Colonic mucosa (tissue), 4 donors: Measurements from ENCODE around the gene KLHL2. TPM values are rescaled to one million over a fixed set of nuclear protein-coding genes. Genes with fewer than 3 reads are reported as not detected.

Source experiments
- DNase-seq: peaks from one replicate; pipeline ENCODE4 v3.0.0-alpha.2; 2020
- H3K27ac ChIP-seq: fragments of 200-600 bp; one replicate; pipeline ENCODE4 v1.8.0; 2021
- H3K27me3 ChIP-seq: fragments of 200-600 bp; one replicate; pipeline ENCODE4 v1.8.0; 2021
- H3K36me3 ChIP-seq: fragments of 200-600 bp; one replicate; pipeline ENCODE4 v1.8.0; 2021
- H3K4me1 ChIP-seq: fragments of 200-600 bp; one replicate; pipeline ENCODE4 v1.8.0; 2021; ENCODE audit warnings: mild to moderate bottlenecking
- H3K4me3 ChIP-seq: fragments of 200-600 bp; one replicate; pipeline ENCODE4 v1.8.0; 2021
- H3K9ac ChIP-seq, 2 donors: one replicate each; pipeline ENCODE4 v1.7.0; 2013; ENCODE audit warnings: control low read depth in 2 of 2, low read depth in 2 of 2, low read length in 2 of 2
- H3K9me3 ChIP-seq: fragments of 200-600 bp; one replicate; pipeline ENCODE4 v1.8.0; 2021
- intact Hi-C: fragments of 100-400 bp; cut with DNase I; formaldehyde crosslinking; loops from one replicate; pipeline ENCODE4 v1.14.1; 2022
- total RNA-seq, 2 donors: library from RNA; stranded (reverse); fragmentation: NEBNext Ultra II Directional in 1 of 2; extraction: Animal tissue kit (Norgen Biotek cat#: 25700) in 1 of 2; gene quantifications; one replicate each; pipeline ENCODE4 v1.2.1, GENCODE V29; 2021
- TF ChIP-seq, protein P1 (sequence below): fragments of 200-600 bp; IDR thresholded peaks from one replicate; pipeline ENCODE4 v1.8.0; 2022; ENCODE audit warnings: antibody characterized with exemption, mild to moderate bottlenecking
- donor health status: healthy.
- donor health status: DM: no; HTN: no; CAD: no.
- donor health status: DM: no; HTN: no; CAD: no.

Gene KLHL2
- total RNA-seq, 2 donors from 2014 or later, result 8.6 to 11.1 TPM

DNA sequence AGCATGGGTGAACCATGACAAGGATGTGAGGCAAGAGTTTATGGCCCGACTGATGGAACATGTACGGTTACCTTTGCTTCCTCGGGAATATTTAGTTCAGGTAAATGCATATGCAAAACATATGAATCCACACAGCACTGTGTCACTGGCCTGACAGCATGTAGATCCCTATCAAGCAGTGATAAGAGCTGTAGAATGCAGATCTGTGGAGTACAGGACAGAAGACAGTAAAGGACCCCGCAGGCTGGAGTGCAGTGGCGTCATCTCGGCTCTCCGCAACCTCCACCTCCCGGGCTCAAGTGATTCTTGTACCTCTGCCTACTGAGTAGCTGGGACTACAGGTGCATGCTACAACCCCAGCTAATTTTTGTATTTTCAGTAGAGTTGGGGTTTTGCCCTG lies 90.3 kb downstream of the KLHL2 start:
- no peaks in the 10 kb centered on the region for H3K36me3 ChIP-seq
- intact Hi-C loops, result no loop called here
- H3K27me3 ChIP-seq, result no peaks in the 10 kb centered on the region
- TF ChIP-seq, protein P1, sequence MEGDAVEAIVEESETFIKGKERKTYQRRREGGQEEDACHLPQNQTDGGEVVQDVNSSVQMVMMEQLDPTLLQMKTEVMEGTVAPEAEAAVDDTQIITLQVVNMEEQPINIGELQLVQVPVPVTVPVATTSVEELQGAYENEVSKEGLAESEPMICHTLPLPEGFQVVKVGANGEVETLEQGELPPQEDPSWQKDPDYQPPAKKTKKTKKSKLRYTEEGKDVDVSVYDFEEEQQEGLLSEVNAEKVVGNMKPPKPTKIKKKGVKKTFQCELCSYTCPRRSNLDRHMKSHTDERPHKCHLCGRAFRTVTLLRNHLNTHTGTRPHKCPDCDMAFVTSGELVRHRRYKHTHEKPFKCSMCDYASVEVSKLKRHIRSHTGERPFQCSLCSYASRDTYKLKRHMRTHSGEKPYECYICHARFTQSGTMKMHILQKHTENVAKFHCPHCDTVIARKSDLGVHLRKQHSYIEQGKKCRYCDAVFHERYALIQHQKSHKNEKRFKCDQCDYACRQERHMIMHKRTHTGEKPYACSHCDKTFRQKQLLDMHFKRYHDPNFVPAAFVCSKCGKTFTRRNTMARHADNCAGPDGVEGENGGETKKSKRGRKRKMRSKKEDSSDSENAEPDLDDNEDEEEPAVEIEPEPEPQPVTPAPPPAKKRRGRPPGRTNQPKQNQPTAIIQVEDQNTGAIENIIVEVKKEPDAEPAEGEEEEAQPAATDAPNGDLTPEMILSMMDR, result no peak
- H3K4me3 ChIP-seq, result no peak overlapping the region
- H3K27ac ChIP-seq, result no peak overlapping the region
- H3K9me3 ChIP-seq, result no peaks in the 10 kb centered on the region
- H3K4me1 ChIP-seq, result no peaks in the 10 kb centered on the region
- H3K9ac ChIP-seq, result no peak overlapping the region
- DNase-seq, result no peak

DNA sequence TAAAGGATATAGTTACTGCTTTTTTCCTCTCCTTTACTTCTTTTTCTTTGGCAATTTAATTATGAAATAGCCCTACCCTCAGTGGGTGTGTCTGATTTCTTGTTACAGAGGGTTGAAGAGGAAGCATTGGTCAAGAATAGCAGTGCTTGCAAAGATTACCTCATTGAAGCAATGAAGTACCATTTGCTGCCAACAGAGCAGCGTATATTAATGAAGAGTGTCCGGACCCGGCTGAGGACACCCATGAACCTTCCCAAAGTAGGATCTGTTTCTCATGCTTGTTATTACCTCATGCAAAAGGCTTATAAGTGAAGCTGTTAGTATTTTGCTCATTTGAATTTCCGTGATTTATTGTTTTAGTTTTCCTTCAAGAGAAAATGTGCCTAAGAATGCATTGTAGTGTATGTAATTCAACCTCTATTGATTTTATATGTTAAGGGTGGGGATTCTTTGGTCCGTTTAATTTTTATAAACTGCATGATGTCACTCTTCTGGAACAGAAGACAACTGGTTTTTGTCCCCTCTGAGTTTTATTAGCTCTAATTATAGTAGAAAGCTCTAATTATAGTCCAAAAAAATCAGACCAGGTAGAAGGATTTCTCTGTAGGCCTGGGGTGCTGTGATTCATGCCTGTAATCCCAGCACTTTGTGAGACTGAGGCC lies 92.2 kb downstream of the KLHL2 start:
- Histone ChIP-seq H3K9me3 (no peaks in the 10 kb centered on the region), H3K4me1 (no peaks in the 10 kb centered on the region), H3K36me3 (no peaks in the 10 kb centered on the region), H3K27ac (no peak overlapping the region), H3K9ac (no peak overlapping the region), H3K4me3 (no peak overlapping the region), H3K27me3 (no peaks in the 10 kb centered on the region)
- TF ChIP-seq, protein P1, result no peak
- intact Hi-C loops, result no loop called here
- DNase-seq, result no peak

DNA sequence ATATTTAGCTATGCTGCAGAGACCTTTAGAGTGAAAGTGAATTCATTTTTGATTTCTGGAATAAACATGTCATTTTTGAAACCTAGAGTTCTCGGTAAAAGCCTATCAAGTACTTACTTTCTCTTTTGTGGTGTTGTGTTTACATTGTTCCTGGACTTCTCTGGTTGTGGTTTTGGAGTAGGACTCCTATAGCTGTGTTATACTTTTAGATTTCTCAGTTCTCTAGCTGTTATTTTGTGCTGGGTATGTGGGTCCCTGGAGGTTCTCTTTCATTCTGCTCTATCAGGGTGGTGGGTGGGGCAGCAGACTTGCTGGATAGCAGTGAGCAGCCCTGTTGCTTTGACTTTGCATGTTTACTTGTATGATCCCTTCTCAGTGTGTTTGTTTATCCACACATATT lies 94.5 kb downstream of the KLHL2 start:
- intact Hi-C loops, result no loop called here
- Histone ChIP-seq H3K27me3 (no peaks in the 10 kb centered on the region), H3K9me3 (no peaks in the 10 kb centered on the region), H3K4me3 (no peak overlapping the region), H3K36me3 (no peaks in the 10 kb centered on the region), H3K27ac (no peak overlapping the region), H3K9ac (no peak overlapping the region), H3K4me1 (no peaks in the 10 kb centered on the region)
- TF ChIP-seq, protein P1, result no peak
- DNase-seq, result no peak

DNA sequence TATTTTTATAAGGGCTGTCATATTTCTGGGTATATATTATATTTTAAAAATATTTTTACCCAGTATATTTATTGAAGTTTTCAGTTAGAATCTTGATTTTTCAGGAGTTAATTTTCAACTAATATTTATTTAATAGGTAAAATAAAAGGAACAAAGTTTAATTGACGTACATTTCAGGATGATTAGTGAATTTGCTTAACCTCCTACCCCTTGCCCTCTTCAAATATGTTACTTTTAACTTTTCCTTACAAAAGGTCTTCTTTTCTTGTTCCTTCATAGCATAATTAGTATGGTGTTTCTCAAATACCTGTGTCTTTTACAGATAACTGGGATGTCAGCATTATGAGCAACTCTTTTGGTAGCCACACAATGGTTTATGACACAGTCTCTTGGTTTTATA lies 95.3 kb downstream of the KLHL2 start:
- Histone ChIP-seq H3K27me3 (no peaks in the 10 kb centered on the region), H3K4me3 (no peak overlapping the region), H3K9ac (no peak overlapping the region), H3K36me3 (no peaks in the 10 kb centered on the region), H3K27ac (no peak overlapping the region), H3K4me1 (no peaks in the 10 kb centered on the region), H3K9me3 (no peaks in the 10 kb centered on the region)
- intact Hi-C loops, result no loop called here
- no peak for DNase-seq
- TF ChIP-seq, protein P1, result no peak

DNA sequence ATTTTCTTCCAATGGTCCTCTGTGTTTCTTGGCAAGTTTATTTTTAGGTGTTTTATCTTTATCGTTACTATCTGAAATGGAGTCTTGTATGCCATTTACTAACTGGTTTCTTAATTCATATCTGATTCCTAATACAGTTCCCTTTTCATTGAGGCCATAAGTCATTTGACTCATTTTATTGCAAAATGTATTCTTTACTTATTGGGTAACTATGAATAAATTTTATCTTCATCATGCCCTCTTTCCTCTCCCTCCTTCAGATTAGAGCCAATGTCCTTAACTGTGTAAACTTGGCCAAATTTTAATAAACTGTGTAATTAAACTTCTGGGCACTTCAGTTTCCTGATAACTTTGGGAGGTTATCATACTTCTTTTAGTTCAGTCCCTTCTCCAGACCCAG lies 100.8 kb downstream of the KLHL2 start:
- no peaks in the 10 kb centered on the region for H3K9me3 ChIP-seq
- no peaks in the 10 kb centered on the region for H3K4me1 ChIP-seq
- no peaks in the 10 kb centered on the region for H3K36me3 ChIP-seq
- H3K4me3 ChIP-seq, result no peak overlapping the region
- no peaks in the 10 kb centered on the region for H3K27me3 ChIP-seq
- H3K9ac ChIP-seq, result no peak overlapping the region
- TF ChIP-seq, protein P1, result no peak
- H3K27ac ChIP-seq, result no peak overlapping the region
- intact Hi-C loops, result no loop called here
- no peak for DNase-seq
